ENCODE results near the gene CRYBG1.

The CRYBG1 gene

DNA sequence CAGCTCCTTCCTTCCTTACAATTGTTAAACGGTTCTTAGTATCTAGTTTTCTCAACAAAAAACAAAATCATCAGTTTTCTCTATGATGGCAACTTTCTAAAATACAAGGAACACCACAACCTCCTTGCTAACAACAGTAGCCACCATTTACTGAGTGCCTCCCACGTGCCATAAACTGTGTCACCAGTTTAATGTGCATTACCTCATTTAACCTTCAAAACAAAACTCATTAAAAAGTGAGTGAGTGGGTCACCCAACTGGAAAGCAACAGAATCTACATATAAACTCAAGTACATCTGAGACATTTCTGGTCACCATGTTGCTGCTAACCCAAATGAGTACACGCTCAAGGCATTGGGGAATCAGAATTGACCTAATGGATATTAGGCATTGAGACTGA, 257.8 kb downstream of the CRYBG1 start:
- Histone ChIP-seq H3K27ac (ENCODE audit: insufficient read depth in 1 of 2, low read depth in 1 of 2, low read length in 2 of 2, poor library complexity in 1 of 2, severe bottlenecking in 2 of 2) (no peak overlapping the region), H3K9me3 (ENCODE audit: control extremely low read depth in 1 of 5, control insufficient read depth in 4 of 5, insufficient read depth in 2 of 5, low read depth in 1 of 5, low read length in 4 of 5) (peaks cover 0 to 4% (median 0%) of the 10 kb centered on the region in 5 experiments), H3K27me3 (replicated peaks in 2 of 5; ENCODE audit: control insufficient read depth in 4 of 5, insufficient read depth in 5 of 5, low read length in 4 of 5) (no peaks in the 10 kb centered on the region), H3K4me1 (ENCODE audit: control extremely low read depth in 1 of 4, control insufficient read depth in 4 of 4, insufficient read depth in 4 of 4, low read length in 3 of 4) (peaks cover 0 to 21% (median 2%) of the 10 kb centered on the region in 4 experiments), H3K4me3 (ENCODE audit: control insufficient read depth in 1 of 7, extremely low read depth in 1 of 7, insufficient read depth in 4 of 7, low read depth in 2 of 7, low read length in 6 of 7) (no peak overlapping the region), H3K36me3 (ENCODE audit: control insufficient read depth in 4 of 4, insufficient read depth in 4 of 4, low read length in 3 of 4) (peaks cover 3 to 9% (median 8%) of the 10 kb centered on the region in 4 experiments)
- 73% methylated on average over 3 of the region's 3 CpGs for WGBS (ENCODE audit: insufficient coverage)
- no peak for DNase-seq
- POLR2A ChIA-PET: no interaction called here
- CTCF ChIA-PET: interaction anchor here (1.1 to 1.5 kb wide), 4 partner anchors 9 to 361 kb away, joined by 3 to 5 read pairs (median 4); no protein-coding TSS in a partner anchor

DNA sequence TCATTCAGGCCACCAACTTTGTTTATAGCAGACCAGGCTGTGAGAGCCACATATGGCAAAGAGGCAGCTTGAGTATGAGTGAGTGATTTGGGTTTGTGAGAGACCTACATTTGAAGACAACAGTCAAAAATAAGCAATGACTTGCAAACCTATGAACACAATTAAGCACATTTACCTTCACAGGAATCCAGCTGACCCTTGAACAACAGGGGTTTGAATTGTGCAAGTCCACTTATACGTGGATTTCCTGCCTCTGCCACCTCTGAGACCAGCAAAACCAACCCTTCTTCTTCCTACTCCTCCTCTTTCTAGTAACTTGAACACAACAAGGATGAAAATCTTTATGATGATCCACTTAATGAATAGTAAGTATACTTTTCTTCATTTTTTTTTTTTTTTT, 258.7 kb downstream of the CRYBG1 start:
- H3K36me3 ChIP-seq (ENCODE audit: control insufficient read depth in 4 of 4, insufficient read depth in 4 of 4, low read length in 3 of 4): peaks cover 3 to 9% (median 7%) of the 10 kb centered on the region in 4 experiments
- H3K27me3 ChIP-seq (replicated peaks in 2 of 5; ENCODE audit: control insufficient read depth in 4 of 5, insufficient read depth in 5 of 5, low read length in 4 of 5): no peaks in the 10 kb centered on the region
- H3K9me3 ChIP-seq (ENCODE audit: control extremely low read depth in 1 of 5, control insufficient read depth in 4 of 5, insufficient read depth in 2 of 5, low read depth in 1 of 5, low read length in 4 of 5): peaks cover 0 to 4% (median 0%) of the 10 kb centered on the region in 5 experiments
- no peak overlapping the region for H3K27ac ChIP-seq (ENCODE audit: insufficient read depth in 1 of 2, low read depth in 1 of 2, low read length in 2 of 2, poor library complexity in 1 of 2, severe bottlenecking in 2 of 2)
- DNase-seq: no peak
- no peak overlapping the region for H3K4me3 ChIP-seq (ENCODE audit: control insufficient read depth in 1 of 7, extremely low read depth in 1 of 7, insufficient read depth in 4 of 7, low read depth in 2 of 7, low read length in 6 of 7)
- ChIA-PET CTCF (interaction anchor here (1.5 kb wide), 2 partner anchors 10 to 244 kb away, joined by 3 read pairs; no protein-coding TSS in a partner anchor), POLR2A (interaction anchor here (0.6 kb wide), 1 partner anchor 834 kb away, joined by 3 read pairs; no protein-coding TSS in a partner anchor)
- no CpG with 5 or more reads among the region's 1 CpG for WGBS (ENCODE audit: insufficient coverage)
- H3K4me1 ChIP-seq (ENCODE audit: control extremely low read depth in 1 of 4, control insufficient read depth in 4 of 4, insufficient read depth in 4 of 4, low read length in 3 of 4): peaks cover 0 to 15% (median 1%) of the 10 kb centered on the region in 4 experiments

DNA sequence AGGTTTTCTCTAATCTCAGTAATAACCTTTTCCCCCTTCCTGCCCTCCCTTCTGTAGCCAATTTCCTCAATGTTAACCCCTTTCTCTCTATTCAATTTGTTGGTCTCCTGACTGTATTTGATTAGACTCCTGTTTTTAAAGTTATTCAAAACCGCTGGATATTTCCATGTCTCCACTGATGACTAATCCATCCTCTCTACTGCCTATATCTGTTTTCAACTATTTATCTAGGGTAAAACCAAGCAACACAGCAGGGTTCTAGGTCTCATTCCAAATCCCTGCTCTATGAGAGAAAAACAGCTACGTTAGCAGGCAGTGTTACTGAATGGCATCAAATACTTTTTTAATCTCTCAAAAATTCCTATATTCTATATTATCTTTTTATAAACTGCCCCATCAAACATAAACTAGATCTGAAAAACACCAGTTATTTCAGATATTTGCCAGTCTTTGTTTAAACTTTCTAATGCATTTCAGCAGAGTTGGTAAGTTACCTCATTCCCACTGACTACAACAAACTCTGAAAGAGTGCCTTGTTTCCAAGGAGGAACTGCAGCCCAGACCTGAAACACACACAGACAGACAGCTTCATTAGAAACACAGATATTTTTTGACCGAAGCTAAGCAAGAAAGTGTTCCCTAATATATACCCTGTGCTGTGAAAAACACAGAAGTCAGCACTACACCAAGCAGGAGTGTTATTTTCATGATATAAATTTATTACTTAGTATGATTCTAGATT, 260.6 kb downstream of the CRYBG1 start:
- no peak for DNase-seq
- no CpG with 5 or more reads among the region's 3 CpGs for WGBS (ENCODE audit: insufficient coverage)
- peaks cover 0 to 4% (median 0%) of the 10 kb centered on the region in 5 experiments for H3K9me3 ChIP-seq (ENCODE audit: control extremely low read depth in 1 of 5, control insufficient read depth in 4 of 5, insufficient read depth in 2 of 5, low read depth in 1 of 5, low read length in 4 of 5)
- no peak overlapping the region for H3K4me3 ChIP-seq (ENCODE audit: control insufficient read depth in 1 of 7, extremely low read depth in 1 of 7, insufficient read depth in 4 of 7, low read depth in 2 of 7, low read length in 6 of 7)
- H3K4me1 ChIP-seq (ENCODE audit: control extremely low read depth in 1 of 4, control insufficient read depth in 4 of 4, insufficient read depth in 4 of 4, low read length in 3 of 4): peaks cover 0 to 15% (median 0%) of the 10 kb centered on the region in 4 experiments
- ChIA-PET POLR2A (no interaction called here), CTCF (interaction anchor here (0.6 kb wide), 1 partner anchor 304 kb away, joined by 3 read pairs; no protein-coding TSS in a partner anchor)
- no peak overlapping the region for H3K27ac ChIP-seq (ENCODE audit: insufficient read depth in 1 of 2, low read depth in 1 of 2, low read length in 2 of 2, poor library complexity in 1 of 2, severe bottlenecking in 2 of 2)
- peaks cover 3 to 9% (median 7%) of the 10 kb centered on the region in 4 experiments for H3K36me3 ChIP-seq (ENCODE audit: control insufficient read depth in 4 of 4, insufficient read depth in 4 of 4, low read length in 3 of 4)
- no peaks in the 10 kb centered on the region for H3K27me3 ChIP-seq (replicated peaks in 2 of 5; ENCODE audit: control insufficient read depth in 4 of 5, insufficient read depth in 5 of 5, low read length in 4 of 5)
